Uterus (tissue), 2 donors: ENCODE data around the gene TMED10.

ENCODE experiments used
- POLR2A ChIP-seq, 2 donors: fragments of 450-650 bp; IDR thresholded peaks; one replicate each; pipeline ENCODE4 v1.6.1; 2016; ENCODE audit warnings: antibody characterized with exemption in 2 of 2, mild to moderate bottlenecking in 1 of 2, moderate library complexity in 1 of 2
- TF ChIP-seq, protein P1 (sequence below), 4 experiments: fragments of 200-600 bp in 2 of 4; fragments of 450-650 bp in 2 of 4; sonication (generic) in 2 of 4; IDR thresholded peaks; one replicate each; pipeline ENCODE4 v1.5.1; 2016 to 2019; ENCODE audit warnings: antibody characterized with exemption in 4 of 4, mild to moderate bottlenecking in 2 of 4, moderate library complexity in 1 of 4

DNA sequence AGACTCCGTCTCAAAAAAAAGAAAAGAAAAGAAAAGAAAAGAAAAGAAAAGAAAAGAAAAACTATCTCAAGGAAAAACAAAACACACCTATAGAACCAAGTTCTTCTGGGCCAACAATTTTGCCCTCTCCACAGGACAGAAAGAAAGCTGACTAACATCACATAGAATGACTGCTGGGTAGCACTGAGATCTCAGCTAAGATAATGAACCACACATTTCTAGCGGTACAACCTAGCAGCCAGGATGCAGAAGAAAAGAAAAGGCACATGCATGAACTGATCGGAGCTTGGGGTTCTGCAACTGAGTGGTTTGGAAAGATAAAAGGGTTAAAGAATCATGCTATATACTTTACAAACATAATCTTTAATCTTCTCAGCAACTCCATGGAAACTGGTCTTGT is 19.5 kb downstream of the TMED10 start:
- TF ChIP-seq POLR2A (IDR thresholded peaks at IDR 0.05), result no peak
- TF ChIP-seq, protein P1, sequence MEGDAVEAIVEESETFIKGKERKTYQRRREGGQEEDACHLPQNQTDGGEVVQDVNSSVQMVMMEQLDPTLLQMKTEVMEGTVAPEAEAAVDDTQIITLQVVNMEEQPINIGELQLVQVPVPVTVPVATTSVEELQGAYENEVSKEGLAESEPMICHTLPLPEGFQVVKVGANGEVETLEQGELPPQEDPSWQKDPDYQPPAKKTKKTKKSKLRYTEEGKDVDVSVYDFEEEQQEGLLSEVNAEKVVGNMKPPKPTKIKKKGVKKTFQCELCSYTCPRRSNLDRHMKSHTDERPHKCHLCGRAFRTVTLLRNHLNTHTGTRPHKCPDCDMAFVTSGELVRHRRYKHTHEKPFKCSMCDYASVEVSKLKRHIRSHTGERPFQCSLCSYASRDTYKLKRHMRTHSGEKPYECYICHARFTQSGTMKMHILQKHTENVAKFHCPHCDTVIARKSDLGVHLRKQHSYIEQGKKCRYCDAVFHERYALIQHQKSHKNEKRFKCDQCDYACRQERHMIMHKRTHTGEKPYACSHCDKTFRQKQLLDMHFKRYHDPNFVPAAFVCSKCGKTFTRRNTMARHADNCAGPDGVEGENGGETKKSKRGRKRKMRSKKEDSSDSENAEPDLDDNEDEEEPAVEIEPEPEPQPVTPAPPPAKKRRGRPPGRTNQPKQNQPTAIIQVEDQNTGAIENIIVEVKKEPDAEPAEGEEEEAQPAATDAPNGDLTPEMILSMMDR (IDR thresholded peaks at IDR 0.05), result no peak
